Measurements from ENCODE around the gene NT5C. TPM values are rescaled to one million over a fixed set of nuclear protein-coding genes. Genes with fewer than 3 reads are reported as not detected.
"Not testable (repeated sequence)": the region's sequence is repeated elsewhere in the genome, so short reads cannot be mapped to it uniquely, and the experiment has no call there.

Gene NT5C
- total RNA-seq, 2 donors from 2014 or later, result 120 to 166 TPM

DNA sequence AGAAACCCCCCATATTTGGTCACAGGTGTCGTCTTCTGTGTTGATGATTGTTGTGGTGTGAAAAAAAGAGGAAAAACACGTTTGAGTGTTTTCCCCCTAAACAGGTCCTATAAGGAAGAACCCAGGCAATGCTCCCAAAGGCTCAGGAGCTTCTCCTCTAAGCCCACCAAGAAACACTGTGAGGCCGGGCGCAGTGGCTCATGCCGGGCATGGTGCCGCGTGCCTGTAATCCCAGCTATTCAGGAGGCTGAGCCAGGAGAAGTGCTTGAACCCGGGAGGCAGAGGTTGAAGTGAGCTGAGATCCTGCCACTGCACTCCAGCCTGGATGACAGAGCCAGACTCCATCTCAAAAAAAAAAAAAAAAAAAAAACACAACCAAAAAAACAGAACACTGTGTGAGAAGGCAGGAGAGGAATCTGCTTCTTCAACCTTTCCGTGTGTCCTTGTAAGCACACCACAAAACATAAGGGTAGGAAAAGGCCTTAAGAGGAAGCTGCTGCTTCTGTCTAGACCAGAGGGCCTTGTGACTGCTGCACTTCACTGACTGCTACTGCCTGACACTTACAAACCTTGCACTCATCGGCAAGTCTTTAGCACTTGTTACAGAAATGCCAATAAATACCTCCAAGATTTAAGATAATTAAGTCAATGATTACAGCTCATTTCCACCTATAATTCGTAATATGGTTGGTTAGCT lies 13.4 kb upstream of the NT5C start:
- Histone ChIP-seq H3K27me3 (replicated peaks; ENCODE audit: insufficient read depth) (no peaks in the 10 kb centered on the region), H3K4me3 (no peak overlapping the region), H3K4me1 (replicated peaks) (no peaks in the 10 kb centered on the region), H3K27ac (no peak overlapping the region), H3K9me3 (no peaks in the 10 kb centered on the region), H3K36me3 (peaks cover 0 to 3% of the 10 kb centered on the region in 2 donors)
- TF ChIP-seq POLR2A (IDR thresholded peaks at IDR 0.05) (no peak), POLR2AphosphoS5 (IDR thresholded peaks at IDR 0.05) (no peak)
- TF ChIP-seq, protein P1, sequence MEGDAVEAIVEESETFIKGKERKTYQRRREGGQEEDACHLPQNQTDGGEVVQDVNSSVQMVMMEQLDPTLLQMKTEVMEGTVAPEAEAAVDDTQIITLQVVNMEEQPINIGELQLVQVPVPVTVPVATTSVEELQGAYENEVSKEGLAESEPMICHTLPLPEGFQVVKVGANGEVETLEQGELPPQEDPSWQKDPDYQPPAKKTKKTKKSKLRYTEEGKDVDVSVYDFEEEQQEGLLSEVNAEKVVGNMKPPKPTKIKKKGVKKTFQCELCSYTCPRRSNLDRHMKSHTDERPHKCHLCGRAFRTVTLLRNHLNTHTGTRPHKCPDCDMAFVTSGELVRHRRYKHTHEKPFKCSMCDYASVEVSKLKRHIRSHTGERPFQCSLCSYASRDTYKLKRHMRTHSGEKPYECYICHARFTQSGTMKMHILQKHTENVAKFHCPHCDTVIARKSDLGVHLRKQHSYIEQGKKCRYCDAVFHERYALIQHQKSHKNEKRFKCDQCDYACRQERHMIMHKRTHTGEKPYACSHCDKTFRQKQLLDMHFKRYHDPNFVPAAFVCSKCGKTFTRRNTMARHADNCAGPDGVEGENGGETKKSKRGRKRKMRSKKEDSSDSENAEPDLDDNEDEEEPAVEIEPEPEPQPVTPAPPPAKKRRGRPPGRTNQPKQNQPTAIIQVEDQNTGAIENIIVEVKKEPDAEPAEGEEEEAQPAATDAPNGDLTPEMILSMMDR (IDR thresholded peaks at IDR 0.05), result no peak
- intact Hi-C loops (cut with DNase I), result no loop called here
- no peak for DNase-seq (ENCODE audit: low spot score)
- WGBS, result 83% methylated on average over 11 of the region's 11 CpGs

DNA sequence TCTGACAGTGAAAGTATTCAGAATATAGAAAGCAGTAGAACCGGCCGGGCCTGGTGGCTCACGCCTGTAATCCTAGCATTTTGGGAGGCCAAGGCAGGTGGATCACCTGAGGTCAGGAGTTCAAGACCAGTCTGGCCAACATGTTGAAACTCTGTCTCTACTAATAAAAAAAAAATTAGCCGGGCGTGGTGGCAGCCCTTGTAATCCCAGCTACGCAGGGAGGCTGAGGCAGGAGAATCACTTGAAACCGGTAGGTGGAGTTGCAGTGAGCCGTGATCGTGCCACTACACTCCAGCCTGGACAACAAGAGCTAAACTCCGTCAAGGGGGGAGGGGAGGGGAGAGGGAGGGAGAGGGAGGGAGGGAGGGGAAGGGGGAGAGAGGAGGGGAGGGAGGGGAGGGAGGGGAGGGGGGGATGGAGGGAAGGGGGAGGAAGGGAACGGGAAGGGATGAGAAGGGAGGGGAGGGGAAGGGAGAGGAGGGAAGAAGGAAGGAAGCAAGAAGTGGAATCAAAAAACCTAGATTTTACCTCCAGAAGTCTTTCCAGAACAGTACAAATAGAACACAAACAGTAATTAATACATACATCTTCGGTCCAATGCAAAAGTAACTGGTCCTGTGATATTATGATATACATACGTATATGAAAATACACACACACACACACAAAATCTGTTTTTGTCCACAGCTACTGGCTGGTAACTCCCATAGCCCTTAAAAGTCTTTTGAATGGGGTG lies 10.9 kb upstream of the NT5C start:
- Histone ChIP-seq H3K27me3 (replicated peaks; ENCODE audit: insufficient read depth) (no peaks in the 10 kb centered on the region), H3K9me3 (no peaks in the 10 kb centered on the region), H3K27ac (no peak overlapping the region), H3K36me3 (peaks cover 0 to 3% of the 10 kb centered on the region in 2 donors), H3K4me3 (no peak overlapping the region), H3K4me1 (replicated peaks) (no peaks in the 10 kb centered on the region)
- intact Hi-C loops (cut with DNase I), result no loop called here
- WGBS, result 67% methylated on average over 13 of the region's 13 CpGs
- TF ChIP-seq, protein P1 (IDR thresholded peaks at IDR 0.05), result no peak
- TF ChIP-seq POLR2A (IDR thresholded peaks at IDR 0.05) (no peak), POLR2AphosphoS5 (IDR thresholded peaks at IDR 0.05) (no peak)
- DNase-seq (ENCODE audit: low spot score), result no peak

DNA sequence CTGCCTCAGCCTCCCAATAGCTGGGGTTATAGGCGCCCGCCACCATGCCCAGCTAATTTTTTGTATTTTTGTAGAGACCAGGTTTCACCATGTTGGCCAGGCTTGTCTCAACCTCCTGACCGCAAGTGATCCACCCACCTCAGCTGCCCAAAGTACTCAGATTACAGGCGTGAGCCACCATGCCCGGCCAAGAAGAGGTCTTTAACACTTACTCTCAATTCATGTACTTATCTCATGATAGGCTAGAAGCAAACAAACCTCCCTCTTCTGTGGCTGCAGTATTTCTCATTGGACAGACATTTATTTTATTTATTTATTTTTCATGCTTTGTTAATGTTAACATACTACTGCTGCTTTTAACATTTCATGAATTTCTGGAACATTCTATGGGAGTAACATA lies 7.0 kb upstream of the NT5C start:
- H3K36me3 ChIP-seq, result no peaks in the 10 kb centered on the region
- H3K4me3 ChIP-seq, result no peak overlapping the region
- no peak for TF ChIP-seq POLR2A (IDR thresholded peaks at IDR 0.05)
- no peak for TF ChIP-seq POLR2AphosphoS5 (IDR thresholded peaks at IDR 0.05)
- TF ChIP-seq, protein P1 (IDR thresholded peaks at IDR 0.05), result no peak
- intact Hi-C loops (cut with DNase I), result no loop called here
- H3K9me3 ChIP-seq, result no peaks in the 10 kb centered on the region
- H3K27ac ChIP-seq, result no peak overlapping the region
- DNase-seq (ENCODE audit: low spot score), result no peak
- H3K27me3 ChIP-seq (replicated peaks; ENCODE audit: insufficient read depth), result no peaks in the 10 kb centered on the region
- no peaks in the 10 kb centered on the region for H3K4me1 ChIP-seq (replicated peaks)
- WGBS, result 89% methylated on average over 5 of the region's 5 CpGs

DNA sequence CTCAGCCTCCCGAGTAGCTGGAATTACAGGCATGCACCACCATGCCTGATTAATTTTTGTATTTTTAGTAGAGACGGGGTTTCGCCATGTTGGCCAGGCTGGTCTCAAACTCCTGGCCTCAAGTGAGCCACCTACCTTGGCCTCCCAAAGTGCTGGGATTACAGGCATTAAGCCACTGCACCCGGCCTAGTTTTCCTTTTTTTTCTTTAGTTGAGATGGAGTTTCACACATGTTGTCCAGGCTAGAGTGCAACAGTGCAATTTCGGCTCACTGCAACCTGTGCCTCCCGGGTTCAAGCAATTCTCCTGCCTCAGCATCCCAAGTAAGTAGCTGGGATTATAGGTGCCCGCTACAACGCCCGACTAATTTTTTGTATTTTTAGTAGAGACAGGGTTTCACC lies 6.2 kb upstream of the NT5C start:
- H3K4me1 ChIP-seq (replicated peaks); DNase-seq (ENCODE audit: low spot score); H3K9me3 ChIP-seq; H3K36me3 ChIP-seq; H3K27ac ChIP-seq; H3K27me3 ChIP-seq (replicated peaks; ENCODE audit: insufficient read depth); intact Hi-C loops (cut with DNase I); H3K4me3 ChIP-seq: not testable (repeated sequence)
- 97% methylated on average over 9 of the region's 9 CpGs for WGBS

DNA sequence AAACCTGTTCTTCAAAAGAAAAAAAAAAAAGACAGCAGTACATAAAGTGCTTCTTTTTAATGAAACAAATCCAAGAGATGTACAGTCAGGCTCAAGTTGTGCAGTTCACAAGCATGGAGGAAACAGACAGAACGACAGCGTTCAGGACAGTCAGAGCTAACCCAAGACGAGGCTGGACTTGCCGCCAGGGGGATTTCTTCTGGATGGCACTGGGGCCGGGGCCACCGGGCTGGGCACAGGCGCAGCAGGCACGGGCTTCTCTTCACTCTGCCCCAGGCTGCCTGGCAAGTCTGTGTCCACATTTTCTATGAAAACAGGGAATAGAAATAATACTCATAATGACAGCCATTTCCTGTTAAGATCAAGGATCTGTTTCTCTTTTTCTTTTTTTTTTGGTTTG lies 4.4 kb upstream of the NT5C start:
- TF ChIP-seq POLR2AphosphoS5 (IDR thresholded peaks at IDR 0.05) (no peak), POLR2A (IDR thresholded peaks at IDR 0.05) (no peak)
- TF ChIP-seq, protein P1 (IDR thresholded peaks at IDR 0.05), result peak in 1 of 4 experiments; percentile 32
- WGBS, result 50% methylated on average over 8 of the region's 8 CpGs
- DNase-seq (ENCODE audit: low spot score), result no peak

More for the DNA sequence above, 4.4 kb upstream of the NT5C start:
- Histone ChIP-seq H3K36me3 (no peaks in the 10 kb centered on the region), H3K27me3 (replicated peaks; ENCODE audit: insufficient read depth) (no peaks in the 10 kb centered on the region), H3K4me3 (no peak overlapping the region), H3K9me3 (no peaks in the 10 kb centered on the region), H3K27ac (peak overlapping the region; percentile 48 to 58), H3K4me1 (replicated peaks) (no peaks in the 10 kb centered on the region)
- intact Hi-C loops (cut with DNase I), result no loop called here
